Thyroid gland (tissue), 4 donors: Measurements from ENCODE around the gene CD93.
A peak's percentile ranks its signal among the peaks of the same experiment; 100 is the strongest.

Source experiments
- POLR2A ChIP-seq, 2 donors: fragments of 450-650 bp; IDR thresholded peaks; one replicate each; pipeline ENCODE4 v1.6.1; 2017; ENCODE audit warnings: antibody characterized with exemption in 2 of 2, mild to moderate bottlenecking in 2 of 2, moderate library complexity in 1 of 2
- TF ChIP-seq, protein P1 (sequence below), 6 experiments: fragments of 200-600 bp in 3 of 6; fragments of 450-650 bp in 3 of 6; sonication (generic) in 3 of 6; IDR thresholded peaks; one replicate each; pipeline ENCODE4 v1.5.1; 2016 to 2019; ENCODE audit warnings: antibody characterized with exemption in 6 of 6, mild to moderate bottlenecking in 2 of 6, inconsistent platforms in 1 of 6, moderate library complexity in 1 of 6

DNA sequence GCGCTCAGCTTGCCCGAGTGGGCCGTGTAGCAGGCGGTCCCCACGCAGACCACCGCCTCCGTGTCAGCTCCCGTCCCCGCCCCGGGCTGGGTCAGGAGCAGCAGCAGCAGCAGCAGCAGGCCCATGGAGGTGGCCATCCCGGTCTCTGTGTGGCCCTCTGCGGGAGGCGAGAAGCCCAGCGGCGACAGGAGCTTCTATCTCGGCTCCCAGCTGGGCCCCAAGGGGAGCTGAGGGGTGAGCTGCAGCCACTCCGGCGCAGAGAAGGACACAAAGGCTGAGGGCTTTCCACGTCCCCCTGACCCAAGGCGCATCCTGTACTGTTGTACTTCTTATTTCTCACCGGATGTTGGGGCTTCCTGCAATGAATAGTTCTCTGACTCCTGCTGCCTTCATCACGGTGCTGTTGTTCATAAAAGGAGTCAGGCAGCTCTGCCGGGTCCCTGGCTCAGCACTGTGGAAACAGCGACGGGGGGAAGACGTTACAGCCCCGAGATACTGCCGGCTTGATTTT is at the start of gene CD93:
- TF ChIP-seq, protein P1, sequence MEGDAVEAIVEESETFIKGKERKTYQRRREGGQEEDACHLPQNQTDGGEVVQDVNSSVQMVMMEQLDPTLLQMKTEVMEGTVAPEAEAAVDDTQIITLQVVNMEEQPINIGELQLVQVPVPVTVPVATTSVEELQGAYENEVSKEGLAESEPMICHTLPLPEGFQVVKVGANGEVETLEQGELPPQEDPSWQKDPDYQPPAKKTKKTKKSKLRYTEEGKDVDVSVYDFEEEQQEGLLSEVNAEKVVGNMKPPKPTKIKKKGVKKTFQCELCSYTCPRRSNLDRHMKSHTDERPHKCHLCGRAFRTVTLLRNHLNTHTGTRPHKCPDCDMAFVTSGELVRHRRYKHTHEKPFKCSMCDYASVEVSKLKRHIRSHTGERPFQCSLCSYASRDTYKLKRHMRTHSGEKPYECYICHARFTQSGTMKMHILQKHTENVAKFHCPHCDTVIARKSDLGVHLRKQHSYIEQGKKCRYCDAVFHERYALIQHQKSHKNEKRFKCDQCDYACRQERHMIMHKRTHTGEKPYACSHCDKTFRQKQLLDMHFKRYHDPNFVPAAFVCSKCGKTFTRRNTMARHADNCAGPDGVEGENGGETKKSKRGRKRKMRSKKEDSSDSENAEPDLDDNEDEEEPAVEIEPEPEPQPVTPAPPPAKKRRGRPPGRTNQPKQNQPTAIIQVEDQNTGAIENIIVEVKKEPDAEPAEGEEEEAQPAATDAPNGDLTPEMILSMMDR (IDR thresholded peaks at IDR 0.05), result no peak
- TF ChIP-seq POLR2A (IDR thresholded peaks at IDR 0.05), result peak in 1 of 2 donors; percentile 18
